Colonic mucosa (tissue), 4 donors: ENCODE results near the gene EYA2. TPM values are rescaled to one million over a fixed set of nuclear protein-coding genes. Genes with fewer than 3 reads are reported as not detected.

Experiments
- DNase-seq: peaks from one replicate; pipeline ENCODE4 v3.0.0-alpha.2; 2020
- H3K27ac ChIP-seq: fragments of 200-600 bp; one replicate; pipeline ENCODE4 v1.8.0; 2021
- H3K27me3 ChIP-seq: fragments of 200-600 bp; one replicate; pipeline ENCODE4 v1.8.0; 2021
- H3K36me3 ChIP-seq: fragments of 200-600 bp; one replicate; pipeline ENCODE4 v1.8.0; 2021
- H3K4me1 ChIP-seq: fragments of 200-600 bp; one replicate; pipeline ENCODE4 v1.8.0; 2021; ENCODE audit warnings: mild to moderate bottlenecking
- H3K4me3 ChIP-seq: fragments of 200-600 bp; one replicate; pipeline ENCODE4 v1.8.0; 2021
- H3K9ac ChIP-seq, 2 donors: one replicate each; pipeline ENCODE4 v1.7.0; 2013; ENCODE audit warnings: control low read depth in 2 of 2, low read depth in 2 of 2, low read length in 2 of 2
- H3K9me3 ChIP-seq: fragments of 200-600 bp; one replicate; pipeline ENCODE4 v1.8.0; 2021
- CTCF ChIP-seq: fragments of 200-600 bp; IDR thresholded peaks from one replicate; pipeline ENCODE4 v1.8.0; 2022; ENCODE audit warnings: antibody characterized with exemption, mild to moderate bottlenecking
- intact Hi-C: fragments of 100-400 bp; cut with DNase I; formaldehyde crosslinking; loops from one replicate; pipeline ENCODE4 v1.14.1; 2022
- total RNA-seq, 2 donors: library from RNA; stranded (reverse); fragmentation: NEBNext Ultra II Directional in 1 of 2; extraction: Animal tissue kit (Norgen Biotek cat#: 25700) in 1 of 2; gene quantifications; one replicate each; pipeline ENCODE4 v1.2.1, GENCODE V29; 2021
- donor health status: healthy.
- donor health status: DM: no; HTN: no; CAD: no.
- donor health status: DM: no; HTN: no; CAD: no.

EYA2 gene
- total RNA-seq, 2 donors from 2014 or later: 8.9 to 16.8 TPM

- intact Hi-C loops: no loop called here
- H3K27ac ChIP-seq: no peak overlapping the region
- H3K4me1 ChIP-seq: no peaks in the 10 kb centered on the region
- H3K9ac ChIP-seq: no peak overlapping the region
- TF ChIP-seq CTCF: no peak
- H3K27me3 ChIP-seq: no peaks in the 10 kb centered on the region
- no peaks in the 10 kb centered on the region for H3K36me3 ChIP-seq
- no peak overlapping the region for H3K4me3 ChIP-seq
- no peaks in the 10 kb centered on the region for H3K9me3 ChIP-seq
- DNase-seq: no peak
These were observed 196.2 kb downstream of the EYA2 start for GRCh38 chr20:47090835-47091234.

- Histone ChIP-seq H3K36me3 (no peaks in the 10 kb centered on the region), H3K27ac (no peak overlapping the region), H3K27me3 (no peaks in the 10 kb centered on the region), H3K9me3 (no peaks in the 10 kb centered on the region), H3K4me1 (no peaks in the 10 kb centered on the region), H3K4me3 (no peak overlapping the region), H3K9ac (no peak overlapping the region)
- no peak for TF ChIP-seq CTCF
- DNase-seq: no peak
- intact Hi-C loops: no loop called here
These were observed 198.8 kb downstream of the EYA2 start for GRCh38 chr20:47093320-47093966.

- H3K27ac ChIP-seq: no peak overlapping the region
- no peak overlapping the region for H3K4me3 ChIP-seq
- no peaks in the 10 kb centered on the region for H3K9me3 ChIP-seq
- intact Hi-C loops: no loop called here
- peaks cover 4% of the 10 kb centered on the region for H3K4me1 ChIP-seq
- no peaks in the 10 kb centered on the region for H3K36me3 ChIP-seq
- no peak for DNase-seq
- no peaks in the 10 kb centered on the region for H3K27me3 ChIP-seq
- no peak for TF ChIP-seq CTCF
- H3K9ac ChIP-seq: no peak overlapping the region
These were observed 201.0 kb downstream of the EYA2 start for GRCh38 chr20:47095690-47096089.

GRCh38 chr20:47097691-47098622 is 203.3 kb downstream of the EYA2 start:
- no peak for DNase-seq
- intact Hi-C loops: no loop called here
- Histone ChIP-seq H3K4me3 (no peak overlapping the region), H3K27me3 (no peaks in the 10 kb centered on the region), H3K9me3 (no peaks in the 10 kb centered on the region), H3K27ac (no peak overlapping the region), H3K9ac (no peak overlapping the region), H3K4me1 (peaks cover 4% of the 10 kb centered on the region), H3K36me3 (no peaks in the 10 kb centered on the region)
- TF ChIP-seq CTCF: no peak

GRCh38 chr20:47099093-47099492 is 204.4 kb downstream of the EYA2 start:
- no peak overlapping the region for H3K27ac ChIP-seq
- H3K27me3 ChIP-seq: no peaks in the 10 kb centered on the region
- DNase-seq: no peak
- no peak overlapping the region for H3K9ac ChIP-seq
- no peak overlapping the region for H3K4me3 ChIP-seq
- TF ChIP-seq CTCF: no peak
- no peaks in the 10 kb centered on the region for H3K9me3 ChIP-seq
- intact Hi-C loops: no loop called here
- H3K36me3 ChIP-seq: no peaks in the 10 kb centered on the region
- H3K4me1 ChIP-seq: peaks cover 4% of the 10 kb centered on the region
